T-cell (primary cell): ENCODE measurements around the gene SCN5A. TPM values are rescaled to one million over a fixed set of nuclear protein-coding genes. Genes with fewer than 3 reads are reported as not detected.

Experiments used
- ATAC-seq, 4 experiments: fragments of 200-7000 bp in 3 of 4; fragments of 150-1000 bp in 1 of 4; cut with Tn5 transposase; replicated peaks in 1 of 4; 1 replicate in 3 of 4; 2 replicates in 1 of 4; pipeline ENCODE4 v1.10.0; 2021; ENCODE audit warnings: moderate library complexity in 3 of 4, mild to moderate bottlenecking in 2 of 4, moderate number of reproducible peaks in 1 of 4
- CTCF ChIA-PET, 2 donors: fragments of 300-600 bp; sonication (Branson Sonifier 250); formaldehyde crosslinking; loops; one replicate each; lab custom pipeline; 2022; ENCODE audit warnings: antibody characterized with exemption in 2 of 2; lab: Charles Lee
- POLR2A ChIA-PET, 2 donors: fragments of 300-600 bp; sonication (Branson Sonifier 250); formaldehyde crosslinking; loops; one replicate each; lab custom pipeline; 2022; ENCODE audit warnings: antibody characterized with exemption in 2 of 2; lab: Charles Lee
- DNase-seq, 35 experiments: peaks; one replicate each; pipeline versions ENCODE4 v3.0.0 to v3.0.0-alpha.2; 2013 to 2023
- H3K27ac ChIP-seq: one replicate; pipeline ENCODE4 v1.5.1; 2013; ENCODE audit warnings: low read length
- H3K27me3 ChIP-seq, 2 experiments: replicated peaks in 1 of 2; 1 replicate in 1 of 2; 2 replicates in 1 of 2; pipeline versions ENCODE4 v1.6.1 to v1.7.0; 2013; ENCODE audit warnings: low read length in 1 of 2, mixed read lengths in 1 of 2; ENCODE audit not compliant: control insufficient read depth in 2 of 2, insufficient read depth in 2 of 2; ENCODE audit errors: extremely low read depth in 1 of 2
- H3K36me3 ChIP-seq, 2 donors: 1 replicate in 1 of 2; 2 replicates in 1 of 2; pipeline versions ENCODE4 v1.6.1 to v1.7.0; 2013; ENCODE audit warnings: low read length in 1 of 2; ENCODE audit not compliant: control insufficient read depth in 2 of 2, insufficient read depth in 1 of 2; ENCODE audit errors: extremely low read depth in 1 of 2
- H3K4me1 ChIP-seq, 2 experiments: 1 replicate in 1 of 2; 2 replicates in 1 of 2; pipeline versions ENCODE4 v1.6.1 to v1.7.0; 2013; ENCODE audit warnings: low read length in 2 of 2, mixed read lengths in 1 of 2; ENCODE audit not compliant: insufficient read depth in 2 of 2, control insufficient read depth in 1 of 2; ENCODE audit errors: extremely low read depth in 1 of 2
- H3K4me3 ChIP-seq, 2 donors: 1 replicate in 1 of 2; 2 replicates in 1 of 2; pipeline versions ENCODE4 v1.5.1 to v1.7.0; 2013; ENCODE audit warnings: mild to moderate bottlenecking in 2 of 2, low read length in 1 of 2, moderate library complexity in 1 of 2; ENCODE audit not compliant: control insufficient read depth in 1 of 2; ENCODE audit errors: extremely low read depth in 1 of 2
- H3K9me3 ChIP-seq: 2 replicates; pipeline ENCODE4 v1.7.0; 2013
- H3K27ac Mint-ChIP-seq, 2 donors: one replicate each; pipeline ENCODE4 v1.8.0; 2020 to 2021; ENCODE audit warnings: mild to moderate bottlenecking in 2 of 2, mixed read lengths in 2 of 2
- H3K27me3 Mint-ChIP-seq, 2 donors: one replicate each; pipeline ENCODE4 v1.8.0; 2021 to 2022; ENCODE audit warnings: mixed read lengths in 2 of 2
- H3K36me3 Mint-ChIP-seq: one replicate; pipeline ENCODE4 v1.8.0; 2021; ENCODE audit warnings: mixed read lengths
- H3K4me1 Mint-ChIP-seq, 3 donors: one replicate each; pipeline ENCODE4 v1.8.0; 2020 to 2022; ENCODE audit warnings: mixed read lengths in 3 of 3, mild to moderate bottlenecking in 1 of 3
- H3K4me3 Mint-ChIP-seq, 3 donors: one replicate each; pipeline ENCODE4 v1.8.0; 2020 to 2022; ENCODE audit warnings: mild to moderate bottlenecking in 3 of 3, mixed read lengths in 3 of 3, moderate library complexity in 3 of 3
- H3K9me3 Mint-ChIP-seq, 3 donors: one replicate each; pipeline ENCODE4 v1.8.0; 2020 to 2022; ENCODE audit warnings: mixed read lengths in 3 of 3
- WGBS: methylation state at CpG from one replicate; pipeline ENCODE4 v1.1.5; 2013; ENCODE audit warnings: missing lambda C conversion rate; ENCODE audit not compliant: insufficient coverage; 5-methylcytosine and 5-hydroxymethylcytosine counted together
- total RNA-seq, 35 experiments: library from RNA in 6 of 35; stranded (reverse) in 6 of 35; fragments of 120-200 nt in 1 of 35; gene quantifications; one replicate each; pipeline versions ENCODE4 v1.2.1 to v1.2.4 and lab custom pipeline; 2013 to 2026

SCN5A gene
- total RNA-seq, 5 donors from 2014 or later (not counting 1 experiment from before 2014, with no cell fraction given), result 0.12 to 0.47 (median 0.23) TPM; not detected in 2

GRCh38 chr3:38576131-38576525 is 73.4 kb downstream of the SCN5A start:
- H3K27ac Mint-ChIP-seq, result no peak overlapping the region
- ATAC-seq (no peak), DNase-seq (no peak)
- ChIA-PET POLR2A (no interaction called here), CTCF (no interaction called here)
- no peaks in the 10 kb centered on the region for H3K36me3 Mint-ChIP-seq
- Histone ChIP-seq H3K4me3 (no peak overlapping the region), H3K9me3 (no peaks in the 10 kb centered on the region), H3K27me3 (peaks cover 0 to 29% of the 10 kb centered on the region in 2 experiments), H3K36me3 (no peaks in the 10 kb centered on the region), H3K27ac (no peak overlapping the region), H3K4me1 (no peaks in the 10 kb centered on the region)
- H3K9me3 Mint-ChIP-seq, result peaks cover 0 to 6% (median 5%) of the 10 kb centered on the region in 3 donors
- 80% methylated on average over 5 of the region's 5 CpGs for WGBS
- no peaks in the 10 kb centered on the region for H3K4me1 Mint-ChIP-seq
- H3K27me3 Mint-ChIP-seq, result peaks cover 3% of the 10 kb centered on the region in 2 donors
- no peak overlapping the region for H3K4me3 Mint-ChIP-seq

- Histone ChIP-seq H3K4me3 (no peak overlapping the region), H3K27ac (no peak overlapping the region), H3K4me1 (no peaks in the 10 kb centered on the region), H3K9me3 (no peaks in the 10 kb centered on the region), H3K36me3 (no peaks in the 10 kb centered on the region), H3K27me3 (peaks cover 0 to 28% of the 10 kb centered on the region in 2 experiments)
- WGBS, result 88% methylated on average over 18 of the region's 18 CpGs
- DNase-seq (peak in 1 of 35 experiments; percentile 2), ATAC-seq (no peak)
- POLR2A ChIA-PET, result no interaction called here
- H3K27ac Mint-ChIP-seq, result no peak overlapping the region
- CTCF ChIA-PET, result no interaction called here
- no peaks in the 10 kb centered on the region for H3K36me3 Mint-ChIP-seq
- peaks cover 0 to 9% (median 5%) of the 10 kb centered on the region in 3 donors for H3K9me3 Mint-ChIP-seq
- H3K4me1 Mint-ChIP-seq, result no peaks in the 10 kb centered on the region
- H3K27me3 Mint-ChIP-seq, result peaks cover 3% of the 10 kb centered on the region in 2 donors
- no peak overlapping the region for H3K4me3 Mint-ChIP-seq
These were observed 74.1 kb downstream of the SCN5A start for GRCh38 chr3:38575279-38575843.

- Mint-ChIP-seq H3K36me3 (no peaks in the 10 kb centered on the region), H3K27me3 (peaks cover 3% of the 10 kb centered on the region in 2 donors), H3K27ac (no peak overlapping the region), H3K4me3 (no peak overlapping the region), H3K4me1 (no peaks in the 10 kb centered on the region), H3K9me3 (peaks cover 0 to 9% (median 5%) of the 10 kb centered on the region in 3 donors)
- WGBS, result 79% methylated on average over 4 of the region's 6 CpGs
- ChIA-PET CTCF (interaction anchor here in 1 of 2 donors (0.7 kb wide), 1 partner anchor 20 kb away, joined by 6 read pairs; no protein-coding TSS in a partner anchor), POLR2A (no interaction called here)
- Histone ChIP-seq H3K27ac (no peak overlapping the region), H3K27me3 (peaks cover 0 to 25% of the 10 kb centered on the region in 2 experiments), H3K4me1 (no peaks in the 10 kb centered on the region), H3K4me3 (no peak overlapping the region), H3K36me3 (no peaks in the 10 kb centered on the region), H3K9me3 (no peaks in the 10 kb centered on the region)
- ATAC-seq, result no peak
- DNase-seq, result peak in 1 of 35 experiments; percentile 4
These were observed 74.8 kb downstream of the SCN5A start for GRCh38 chr3:38574411-38575278.

GRCh38 chr3:38573556-38573955 is 75.9 kb downstream of the SCN5A start:
- Histone ChIP-seq H3K27ac (no peak overlapping the region), H3K4me3 (no peak overlapping the region), H3K36me3 (no peaks in the 10 kb centered on the region), H3K9me3 (no peaks in the 10 kb centered on the region), H3K4me1 (no peaks in the 10 kb centered on the region), H3K27me3 (peaks cover 0 to 21% of the 10 kb centered on the region in 2 experiments)
- H3K27me3 Mint-ChIP-seq, result peaks cover 3% of the 10 kb centered on the region in 2 donors
- WGBS, result 42% methylated on average over 3 of the region's 3 CpGs
- CTCF ChIA-PET, result no interaction called here
- peak in 1 of 35 experiments; percentile 17 for DNase-seq
- peaks cover 0 to 9% (median 5%) of the 10 kb centered on the region in 3 donors for H3K9me3 Mint-ChIP-seq
- POLR2A ChIA-PET, result no interaction called here
- no peaks in the 10 kb centered on the region for H3K4me1 Mint-ChIP-seq
- ATAC-seq, result no peak
- no peak overlapping the region for H3K27ac Mint-ChIP-seq
- no peaks in the 10 kb centered on the region for H3K36me3 Mint-ChIP-seq
- no peak overlapping the region for H3K4me3 Mint-ChIP-seq

- DNase-seq, result no peak
- H3K36me3 Mint-ChIP-seq, result no peaks in the 10 kb centered on the region
- H3K4me3 Mint-ChIP-seq, result no peak overlapping the region
- H3K9me3 Mint-ChIP-seq, result peaks cover 0 to 9% (median 5%) of the 10 kb centered on the region in 3 donors
- H3K27ac Mint-ChIP-seq, result no peak overlapping the region
- Histone ChIP-seq H3K36me3 (no peaks in the 10 kb centered on the region), H3K4me1 (no peaks in the 10 kb centered on the region), H3K27ac (no peak overlapping the region), H3K4me3 (no peak overlapping the region), H3K27me3 (peaks cover 0 to 20% of the 10 kb centered on the region in 2 experiments), H3K9me3 (no peaks in the 10 kb centered on the region)
- no CpG with 5 or more reads among the region's 3 CpGs for WGBS
- H3K27me3 Mint-ChIP-seq, result peaks cover 3% of the 10 kb centered on the region in 2 donors
- CTCF ChIA-PET, result no interaction called here
- POLR2A ChIA-PET, result no interaction called here
- no peak for ATAC-seq
- H3K4me1 Mint-ChIP-seq, result no peaks in the 10 kb centered on the region
These were observed 76.4 kb downstream of the SCN5A start for GRCh38 chr3:38573111-38573510.

GRCh38 chr3:38567498-38567897 is 82.0 kb downstream of the SCN5A start:
- Mint-ChIP-seq H3K27ac (no peak overlapping the region), H3K4me3 (no peak overlapping the region), H3K9me3 (peaks cover 0 to 3% (median 0%) of the 10 kb centered on the region in 3 donors), H3K27me3 (no peaks in the 10 kb centered on the region), H3K36me3 (no peaks in the 10 kb centered on the region), H3K4me1 (no peaks in the 10 kb centered on the region)
- H3K27ac ChIP-seq, result no peak overlapping the region
- no peak for ATAC-seq
- peak in 1 of 35 experiments; percentile 5 for DNase-seq
- 79% methylated on average over 4 of the region's 4 CpGs for WGBS
- H3K36me3 ChIP-seq, result no peaks in the 10 kb centered on the region
- no peak overlapping the region for H3K4me3 ChIP-seq
- CTCF ChIA-PET, result no interaction called here
- POLR2A ChIA-PET, result no interaction called here
- H3K4me1 ChIP-seq, result no peaks in the 10 kb centered on the region
- peaks cover 0 to 4% of the 10 kb centered on the region in 2 experiments for H3K27me3 ChIP-seq
- no peaks in the 10 kb centered on the region for H3K9me3 ChIP-seq
